Mesenchymal stem cell (in vitro differentiated cells and primary cell): ENCODE measurements around the gene TRIOBP. TPM values are rescaled to one million over a fixed set of nuclear protein-coding genes. Genes with fewer than 3 reads are reported as not detected.

Experiments
- DNase-seq: peaks from one replicate; pipeline ENCODE4 v3.0.0-alpha.2; 2013
- H2AFZ ChIP-seq: one replicate; pipeline ENCODE4 v1.6.1; 2013; ENCODE audit warnings: low read depth, mild to moderate bottlenecking, control low read depth, inconsistent platforms, low read length, moderate library complexity
- H2AK5ac ChIP-seq: 2 replicates; pipeline ENCODE4 v1.6.1; 2013; ENCODE audit warnings: low read length, moderate library complexity, mild to moderate bottlenecking, inconsistent platforms; ENCODE audit not compliant: severe bottlenecking
- H2BK120ac ChIP-seq: one replicate; pipeline ENCODE4 v1.6.1; 2013; ENCODE audit warnings: low read depth, mild to moderate bottlenecking, inconsistent platforms, low read length, moderate library complexity
- H2BK12ac ChIP-seq, 2 experiments: one replicate each; pipeline ENCODE4 v1.6.1; 2013; ENCODE audit warnings: inconsistent platforms in 2 of 2, low read length in 2 of 2, mild to moderate bottlenecking in 2 of 2, moderate library complexity in 2 of 2, control low read depth in 1 of 2
- H2BK15ac ChIP-seq: one replicate; pipeline ENCODE4 v1.6.1; 2013; ENCODE audit warnings: mild to moderate bottlenecking, low read depth, inconsistent platforms; ENCODE audit not compliant: poor library complexity, severe bottlenecking
- H2BK5ac ChIP-seq: 2 replicates; pipeline ENCODE4 v1.6.1; 2013; ENCODE audit warnings: low read depth, mild to moderate bottlenecking, low read length, control low read depth, inconsistent platforms; ENCODE audit not compliant: poor library complexity, severe bottlenecking
- H3K14ac ChIP-seq, 2 experiments: one replicate each; pipeline ENCODE4 v1.6.1; 2013; ENCODE audit warnings: inconsistent platforms in 2 of 2, low read length in 2 of 2, control low read depth in 1 of 2, mild to moderate bottlenecking in 1 of 2, moderate library complexity in 1 of 2
- H3K18ac ChIP-seq, 2 experiments: one replicate each; pipeline ENCODE4 v1.6.1; 2013; ENCODE audit warnings: inconsistent platforms in 2 of 2, low read length in 2 of 2, control low read depth in 1 of 2, low read depth in 1 of 2, mild to moderate bottlenecking in 1 of 2
- H3K23ac ChIP-seq, 2 experiments: one replicate each; pipeline ENCODE4 v1.6.1; 2013; ENCODE audit warnings: inconsistent platforms in 2 of 2, low read length in 2 of 2, mild to moderate bottlenecking in 2 of 2, moderate library complexity in 2 of 2, control low read depth in 1 of 2
- H3K27ac ChIP-seq: 2 replicates; pipeline ENCODE4 v1.5.1; 2013; ENCODE audit warnings: mild to moderate bottlenecking, moderate library complexity, low read length, control low read depth, inconsistent platforms; ENCODE audit not compliant: poor library complexity, severe bottlenecking
- H3K27me3 ChIP-seq, 2 experiments: 2 replicates each; pipeline versions ENCODE4 v1.6.1 to v1.7.0; 2013; ENCODE audit warnings: low read length in 2 of 2, mild to moderate bottlenecking in 2 of 2, moderate library complexity in 2 of 2, control low read depth in 1 of 2, inconsistent platforms in 1 of 2; ENCODE audit not compliant: control insufficient read depth in 1 of 2, insufficient read depth in 1 of 2
- H3K36me3 ChIP-seq, 2 experiments: 2 replicates each; pipeline versions ENCODE4 v1.6.1 to v1.7.0; 2013; ENCODE audit warnings: low read length in 2 of 2, control low read depth in 1 of 2, inconsistent platforms in 1 of 2, low read depth in 1 of 2, mild to moderate bottlenecking in 1 of 2; ENCODE audit not compliant: insufficient read depth in 2 of 2, control insufficient read depth in 1 of 2
- H3K4ac ChIP-seq, 2 experiments: one replicate each; pipeline ENCODE4 v1.6.1; 2013; ENCODE audit warnings: inconsistent platforms in 2 of 2, low read length in 2 of 2, mild to moderate bottlenecking in 2 of 2, moderate library complexity in 2 of 2, control low read depth in 1 of 2, low read depth in 1 of 2
- H3K4me1 ChIP-seq: 2 replicates; pipeline ENCODE4 v1.6.1; 2013; ENCODE audit warnings: low read depth, low read length, control low read depth; ENCODE audit not compliant: control insufficient read depth, insufficient read depth
- H3K4me2 ChIP-seq: 2 replicates; pipeline ENCODE4 v1.6.1; 2013; ENCODE audit warnings: low read length, mild to moderate bottlenecking, inconsistent platforms; ENCODE audit not compliant: poor library complexity, severe bottlenecking
- H3K4me3 ChIP-seq, 2 experiments: 2 replicates each; pipeline versions ENCODE4 v1.5.1 to v1.7.0; 2013; ENCODE audit warnings: low read length in 2 of 2, mild to moderate bottlenecking in 2 of 2, control low read depth in 1 of 2, low read depth in 1 of 2; ENCODE audit not compliant: insufficient read depth in 1 of 2
- H3K79me1 ChIP-seq: replicated peaks from 2 replicates; pipeline ENCODE4 v1.6.1; 2013; ENCODE audit warnings: mild to moderate bottlenecking, control low read depth, low read length, inconsistent platforms; ENCODE audit not compliant: poor library complexity, severe bottlenecking
- H3K9ac ChIP-seq: 2 replicates; pipeline ENCODE4 v1.7.0; 2013; ENCODE audit warnings: mild to moderate bottlenecking, low read length, moderate library complexity
- H3K9me3 ChIP-seq: 2 replicates; pipeline ENCODE4 v1.7.0; 2013; ENCODE audit warnings: mild to moderate bottlenecking, low read length; ENCODE audit not compliant: control insufficient read depth
- H4K8ac ChIP-seq: one replicate; pipeline ENCODE4 v1.6.1; 2013; ENCODE audit warnings: inconsistent platforms, mild to moderate bottlenecking, low read length, moderate library complexity
- H4K91ac ChIP-seq: one replicate; pipeline ENCODE4 v1.6.1; 2013; ENCODE audit warnings: mild to moderate bottlenecking, low read length, inconsistent platforms
- WGBS: methylation state at CpG from one replicate; pipeline ENCODE4 v1.1.7; 2013; ENCODE audit warnings: mixed read lengths; 5-methylcytosine and 5-hydroxymethylcytosine counted together
- polyA plus RNA-seq, 2 experiments: library from polyadenylated mRNA; stranded (reverse); fragments of 200-250 nt; gene quantifications; one replicate each; pipeline ENCODE4 v1.2.3, GENCODE V29; 2013

TRIOBP gene, protein sequence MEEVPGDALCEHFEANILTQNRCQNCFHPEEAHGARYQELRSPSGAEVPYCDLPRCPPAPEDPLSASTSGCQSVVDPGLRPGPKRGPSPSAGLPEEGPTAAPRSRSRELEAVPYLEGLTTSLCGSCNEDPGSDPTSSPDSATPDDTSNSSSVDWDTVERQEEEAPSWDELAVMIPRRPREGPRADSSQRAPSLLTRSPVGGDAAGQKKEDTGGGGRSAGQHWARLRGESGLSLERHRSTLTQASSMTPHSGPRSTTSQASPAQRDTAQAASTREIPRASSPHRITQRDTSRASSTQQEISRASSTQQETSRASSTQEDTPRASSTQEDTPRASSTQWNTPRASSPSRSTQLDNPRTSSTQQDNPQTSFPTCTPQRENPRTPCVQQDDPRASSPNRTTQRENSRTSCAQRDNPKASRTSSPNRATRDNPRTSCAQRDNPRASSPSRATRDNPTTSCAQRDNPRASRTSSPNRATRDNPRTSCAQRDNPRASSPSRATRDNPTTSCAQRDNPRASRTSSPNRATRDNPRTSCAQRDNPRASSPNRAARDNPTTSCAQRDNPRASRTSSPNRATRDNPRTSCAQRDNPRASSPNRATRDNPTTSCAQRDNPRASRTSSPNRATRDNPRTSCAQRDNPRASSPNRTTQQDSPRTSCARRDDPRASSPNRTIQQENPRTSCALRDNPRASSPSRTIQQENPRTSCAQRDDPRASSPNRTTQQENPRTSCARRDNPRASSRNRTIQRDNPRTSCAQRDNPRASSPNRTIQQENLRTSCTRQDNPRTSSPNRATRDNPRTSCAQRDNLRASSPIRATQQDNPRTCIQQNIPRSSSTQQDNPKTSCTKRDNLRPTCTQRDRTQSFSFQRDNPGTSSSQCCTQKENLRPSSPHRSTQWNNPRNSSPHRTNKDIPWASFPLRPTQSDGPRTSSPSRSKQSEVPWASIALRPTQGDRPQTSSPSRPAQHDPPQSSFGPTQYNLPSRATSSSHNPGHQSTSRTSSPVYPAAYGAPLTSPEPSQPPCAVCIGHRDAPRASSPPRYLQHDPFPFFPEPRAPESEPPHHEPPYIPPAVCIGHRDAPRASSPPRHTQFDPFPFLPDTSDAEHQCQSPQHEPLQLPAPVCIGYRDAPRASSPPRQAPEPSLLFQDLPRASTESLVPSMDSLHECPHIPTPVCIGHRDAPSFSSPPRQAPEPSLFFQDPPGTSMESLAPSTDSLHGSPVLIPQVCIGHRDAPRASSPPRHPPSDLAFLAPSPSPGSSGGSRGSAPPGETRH (N-terminal part only)
- 67.0 TPM for polyA plus RNA-seq (2013, experiment 1 of 2)
- 64.8 TPM for polyA plus RNA-seq (2013, experiment 2 of 2)

- Histone ChIP-seq H2AK5ac (no peak within 1 kb of the TSS), H2BK120ac (no peak within 1 kb of the TSS), H3K18ac (no peak within 1 kb of the TSS), H2BK12ac (peak within 1 kb of the TSS; percentile 18 to 57), H3K27ac (no peak within 1 kb of the TSS), H3K23ac (no peak within 1 kb of the TSS), H2AFZ (peak within 1 kb of the TSS; percentile 62), H3K9ac (peak within 1 kb of the TSS; percentile 40), H3K27me3 (no peaks in the 10 kb centered on the region), H4K91ac (peak within 1 kb of the TSS; percentile 9), H3K36me3 (peaks cover 22 to 27% of the 10 kb centered on the region in 2 experiments), H3K4me2 (peak within 1 kb of the TSS; percentile 73), H3K9me3 (no peaks in the 10 kb centered on the region), H2BK5ac (no peak within 1 kb of the TSS), H3K4ac (no peak within 1 kb of the TSS), H3K14ac (no peak within 1 kb of the TSS), H3K4me3 (peak within 1 kb of the TSS; percentile 40 to 53), H3K79me1 (no peaks in the 10 kb centered on the region), H2BK15ac (no peak within 1 kb of the TSS), H4K8ac (no peak within 1 kb of the TSS), H3K4me1 (peaks cover 9% of the 10 kb centered on the region)
- DNase-seq = peak; percentile 95
- WGBS = 6% methylated on average over 34 of the region's 39 CpGs
Observed at GRCh38 chr22:37696657-37697537, at the start of gene TRIOBP. TRIOBP (plus strand) TSS chr22:37697048; CDS start chr22:37701366, 4,318 bp downstream.

DNA sequence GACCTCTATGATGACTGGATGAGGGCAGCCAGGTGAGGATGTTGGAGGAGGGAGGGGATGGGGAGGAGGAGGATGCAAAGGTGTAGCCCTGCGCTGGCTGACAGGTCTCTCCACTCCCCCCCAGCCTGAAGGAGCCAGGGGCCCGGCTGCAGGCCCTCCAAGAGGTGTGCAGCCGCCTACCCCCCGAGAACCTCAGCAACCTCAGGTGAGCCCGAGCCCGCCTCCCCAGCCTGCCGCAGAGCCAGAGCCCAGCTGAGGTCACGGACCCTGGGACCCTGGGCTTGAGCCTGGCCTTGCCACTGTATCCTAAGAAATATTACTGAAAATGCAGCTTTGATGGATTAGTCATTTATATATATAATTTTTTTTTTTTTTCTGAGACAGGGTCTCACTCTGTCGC, 49.5 kb upstream of the TRIOBP start:
- Histone ChIP-seq H2AFZ (no peak overlapping the region), H3K4me2 (no peak overlapping the region), H4K91ac (no peak overlapping the region), H3K9ac (no peak overlapping the region), H3K4ac (no peak overlapping the region), H3K18ac (no peak overlapping the region), H3K4me3 (no peak overlapping the region), H3K4me1 (peaks cover 16% of the 10 kb centered on the region), H2BK5ac (no peak overlapping the region), H3K27me3 (no peaks in the 10 kb centered on the region), H3K23ac (no peak overlapping the region), H2BK12ac (no peak overlapping the region), H3K79me1 (peaks cover 49% of the 10 kb centered on the region), H3K9me3 (no peaks in the 10 kb centered on the region), H3K14ac (no peak overlapping the region), H3K27ac (no peak overlapping the region), H4K8ac (no peak overlapping the region), H2BK15ac (no peak overlapping the region), H2BK120ac (no peak overlapping the region), H3K36me3 (peaks cover 46 to 93% of the 10 kb centered on the region in 2 experiments), H2AK5ac (no peak overlapping the region)
- WGBS = 89% methylated on average over 7 of the region's 9 CpGs
- DNase-seq = no peak

- 97% methylated on average over 9 of the region's 9 CpGs for WGBS
- Histone ChIP-seq H3K36me3 (peaks cover 44 to 90% of the 10 kb centered on the region in 2 experiments), H3K18ac (no peak overlapping the region), H4K91ac (no peak overlapping the region), H3K4me1 (peaks cover 10% of the 10 kb centered on the region), H2BK5ac (no peak overlapping the region), H3K4me2 (no peak overlapping the region), H2AK5ac (no peak overlapping the region), H3K79me1 (peaks cover 44% of the 10 kb centered on the region), H2BK12ac (no peak overlapping the region), H3K27ac (no peak overlapping the region), H3K23ac (no peak overlapping the region), H3K9ac (no peak overlapping the region), H2BK15ac (no peak overlapping the region), H3K4me3 (no peak overlapping the region), H3K14ac (no peak overlapping the region), H3K27me3 (no peaks in the 10 kb centered on the region), H2AFZ (no peak overlapping the region), H4K8ac (peak overlapping the region; percentile 22), H2BK120ac (no peak overlapping the region), H3K9me3 (no peaks in the 10 kb centered on the region), H3K4ac (no peak overlapping the region)
- DNase-seq = no peak
Observed at GRCh38 chr22:37647928-37648327, 48.9 kb upstream of the TRIOBP start.
